Stomach (tissue), 4 donors: ENCODE data around the gene ATOH8.

Experiments
- POLR2A ChIP-seq, 4 donors: fragments of 450-650 bp; IDR thresholded peaks; one replicate each; pipeline ENCODE4 v1.6.1; 2016; ENCODE audit warnings: antibody characterized with exemption in 4 of 4, control low read depth in 2 of 4, mild to moderate bottlenecking in 1 of 4, moderate library complexity in 1 of 4
- POLR2AphosphoS5 ChIP-seq, 3 donors: sonication (generic); formaldehyde crosslinking; IDR thresholded peaks; one replicate each; pipeline ENCODE4 v1.6.1; 2016; ENCODE audit warnings: antibody characterized with exemption in 3 of 3
- TF ChIP-seq, protein P1 (sequence below), 7 experiments: fragments of 450-650 bp in 4 of 7; fragments of 200-600 bp in 3 of 7; sonication (generic) in 3 of 7; IDR thresholded peaks; one replicate each; pipeline ENCODE4 v1.5.1; 2016 to 2019; ENCODE audit warnings: antibody characterized with exemption in 7 of 7, control low read depth in 2 of 7, mild to moderate bottlenecking in 1 of 7

DNA sequence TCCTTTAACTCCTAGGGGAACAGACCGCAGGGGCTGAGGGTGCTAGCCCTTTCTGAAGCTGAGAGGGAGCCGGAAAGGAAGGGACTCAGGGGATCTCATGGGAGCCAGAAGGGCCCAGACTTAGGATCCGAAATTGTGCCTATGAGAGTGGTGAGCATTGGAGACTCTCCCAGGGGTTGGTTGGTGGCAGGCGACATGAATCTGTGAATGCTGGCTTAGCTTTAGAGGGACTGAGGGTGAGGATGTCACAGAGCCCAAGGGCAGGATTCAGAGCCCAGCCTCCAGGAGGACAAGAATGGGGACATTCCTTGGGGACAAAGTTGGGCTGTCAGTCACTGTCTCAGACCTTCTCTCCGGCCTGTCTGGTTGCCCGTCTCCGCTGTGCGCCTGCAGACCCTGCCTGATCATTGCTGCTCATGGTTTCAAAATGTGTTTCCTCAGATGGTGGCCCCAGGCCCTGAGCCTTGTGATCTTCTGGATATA, 42.2 kb upstream of the ATOH8 start:
- TF ChIP-seq POLR2AphosphoS5 (IDR thresholded peaks at IDR 0.05) (no peak), POLR2A (IDR thresholded peaks at IDR 0.05) (no peak)
- TF ChIP-seq, protein P1, sequence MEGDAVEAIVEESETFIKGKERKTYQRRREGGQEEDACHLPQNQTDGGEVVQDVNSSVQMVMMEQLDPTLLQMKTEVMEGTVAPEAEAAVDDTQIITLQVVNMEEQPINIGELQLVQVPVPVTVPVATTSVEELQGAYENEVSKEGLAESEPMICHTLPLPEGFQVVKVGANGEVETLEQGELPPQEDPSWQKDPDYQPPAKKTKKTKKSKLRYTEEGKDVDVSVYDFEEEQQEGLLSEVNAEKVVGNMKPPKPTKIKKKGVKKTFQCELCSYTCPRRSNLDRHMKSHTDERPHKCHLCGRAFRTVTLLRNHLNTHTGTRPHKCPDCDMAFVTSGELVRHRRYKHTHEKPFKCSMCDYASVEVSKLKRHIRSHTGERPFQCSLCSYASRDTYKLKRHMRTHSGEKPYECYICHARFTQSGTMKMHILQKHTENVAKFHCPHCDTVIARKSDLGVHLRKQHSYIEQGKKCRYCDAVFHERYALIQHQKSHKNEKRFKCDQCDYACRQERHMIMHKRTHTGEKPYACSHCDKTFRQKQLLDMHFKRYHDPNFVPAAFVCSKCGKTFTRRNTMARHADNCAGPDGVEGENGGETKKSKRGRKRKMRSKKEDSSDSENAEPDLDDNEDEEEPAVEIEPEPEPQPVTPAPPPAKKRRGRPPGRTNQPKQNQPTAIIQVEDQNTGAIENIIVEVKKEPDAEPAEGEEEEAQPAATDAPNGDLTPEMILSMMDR (IDR thresholded peaks at IDR 0.05), result no peak
